H7 (cell line): Measurements from ENCODE around the gene ELP4. TPM values are rescaled to one million over a fixed set of nuclear protein-coding genes. Genes with fewer than 3 reads are reported as not detected.
"Not testable (repeated sequence)": the region's sequence is repeated elsewhere in the genome, so short reads cannot be mapped to it uniquely, and the experiment has no call there.

Experiments used
- DNase-seq: peaks from one replicate; pipeline ENCODE4 v3.0.0; 2012
- H3K27me3 ChIP-seq: 2 replicates; pipeline ENCODE4 v1.6.0; 2011; ENCODE audit warnings: mild to moderate bottlenecking, low read length; ENCODE audit not compliant: control insufficient read depth, insufficient read depth
- H3K36me3 ChIP-seq: replicated peaks from 2 replicates; pipeline ENCODE4 v1.5.1; 2011; ENCODE audit warnings: low read length; ENCODE audit not compliant: control insufficient read depth, insufficient read depth
- H3K4me3 ChIP-seq: 2 replicates; pipeline ENCODE4 v1.5.1; 2011; ENCODE audit warnings: low read depth, mild to moderate bottlenecking, control low read depth, low read length, moderate library complexity; ENCODE audit not compliant: insufficient read depth
- total RNA-seq: library from RNA; depleted of rRNA; stranded (reverse); fragments of >200 nt; shearing (Covaris generic); gene quantifications from 2 replicates; pipeline ENCODE4 v1.2.3, GENCODE V29; 2014

The ELP4 gene
- total RNA-seq, 1 experiment from 2014 or later = 28.0 TPM

GRCh38 chr11:31687861-31688260 is 178.3 kb downstream of the ELP4 start:
- Histone ChIP-seq H3K27me3 (no peaks in the 10 kb centered on the region), H3K36me3 (no peaks in the 10 kb centered on the region), H3K4me3 (no peak overlapping the region)
- no peak for DNase-seq

GRCh38 chr11:31689559-31689958 is 180.0 kb downstream of the ELP4 start:
- no peak for DNase-seq
- H3K27me3 ChIP-seq = no peaks in the 10 kb centered on the region
- no peaks in the 10 kb centered on the region for H3K36me3 ChIP-seq
- no peak overlapping the region for H3K4me3 ChIP-seq

GRCh38 chr11:31690041-31690440 is 180.5 kb downstream of the ELP4 start:
- no peak for DNase-seq
- no peak overlapping the region for H3K4me3 ChIP-seq
- H3K36me3 ChIP-seq = no peaks in the 10 kb centered on the region
- no peaks in the 10 kb centered on the region for H3K27me3 ChIP-seq

GRCh38 chr11:31690516-31690915 is 180.9 kb downstream of the ELP4 start:
- DNase-seq = no peak
- H3K36me3 ChIP-seq = no peaks in the 10 kb centered on the region
- H3K4me3 ChIP-seq = no peak overlapping the region
- no peaks in the 10 kb centered on the region for H3K27me3 ChIP-seq

GRCh38 chr11:31692466-31692865 is 182.9 kb downstream of the ELP4 start:
- no peaks in the 10 kb centered on the region for H3K36me3 ChIP-seq
- H3K4me3 ChIP-seq = no peak overlapping the region
- DNase-seq = no peak
- no peaks in the 10 kb centered on the region for H3K27me3 ChIP-seq

GRCh38 chr11:31697049-31697448 is 187.5 kb downstream of the ELP4 start:
- not testable (repeated sequence) for H3K36me3 ChIP-seq, DNase-seq, H3K4me3 ChIP-seq, H3K27me3 ChIP-seq

- no peak overlapping the region for H3K4me3 ChIP-seq
- H3K27me3 ChIP-seq = no peaks in the 10 kb centered on the region
- no peak for DNase-seq
- no peaks in the 10 kb centered on the region for H3K36me3 ChIP-seq
These were observed 189.5 kb downstream of the ELP4 start for GRCh38 chr11:31699066-31699465.

GRCh38 chr11:31702966-31703365 is 193.4 kb downstream of the ELP4 start:
- H3K4me3 ChIP-seq = no peak overlapping the region
- no peaks in the 10 kb centered on the region for H3K36me3 ChIP-seq
- no peaks in the 10 kb centered on the region for H3K27me3 ChIP-seq
- no peak for DNase-seq

- Histone ChIP-seq H3K36me3 (no peaks in the 10 kb centered on the region), H3K4me3 (no peak overlapping the region), H3K27me3 (no peaks in the 10 kb centered on the region)
- no peak for DNase-seq
These were observed 196.8 kb downstream of the ELP4 start for GRCh38 chr11:31706357-31706756.

- Histone ChIP-seq H3K4me3 (no peak overlapping the region), H3K27me3 (no peaks in the 10 kb centered on the region), H3K36me3 (no peaks in the 10 kb centered on the region)
- no peak for DNase-seq
These were observed 201.6 kb downstream of the ELP4 start for GRCh38 chr11:31711137-31711536.

GRCh38 chr11:31712851-31713250 is 203.3 kb downstream of the ELP4 start:
- no peak for DNase-seq
- no peaks in the 10 kb centered on the region for H3K27me3 ChIP-seq
- no peaks in the 10 kb centered on the region for H3K36me3 ChIP-seq
- no peak overlapping the region for H3K4me3 ChIP-seq

GRCh38 chr11:31714840-31715239 is 205.3 kb downstream of the ELP4 start:
- H3K4me3 ChIP-seq = no peak overlapping the region
- no peaks in the 10 kb centered on the region for H3K36me3 ChIP-seq
- H3K27me3 ChIP-seq = no peaks in the 10 kb centered on the region
- no peak for DNase-seq

- no peaks in the 10 kb centered on the region for H3K36me3 ChIP-seq
- no peak for DNase-seq
- H3K4me3 ChIP-seq = no peak overlapping the region
- H3K27me3 ChIP-seq = no peaks in the 10 kb centered on the region
These were observed 210.7 kb downstream of the ELP4 start for GRCh38 chr11:31720225-31720624.

- H3K27me3 ChIP-seq = no peaks in the 10 kb centered on the region
- H3K36me3 ChIP-seq = no peaks in the 10 kb centered on the region
- DNase-seq = no peak
- no peak overlapping the region for H3K4me3 ChIP-seq
These were observed 211.3 kb downstream of the ELP4 start for GRCh38 chr11:31720671-31721365.

GRCh38 chr11:31722754-31723153 is 213.2 kb downstream of the ELP4 start:
- DNase-seq = no peak
- Histone ChIP-seq H3K36me3 (no peaks in the 10 kb centered on the region), H3K27me3 (no peaks in the 10 kb centered on the region), H3K4me3 (no peak overlapping the region)

GRCh38 chr11:31725176-31725575 is 215.6 kb downstream of the ELP4 start:
- DNase-seq = no peak
- Histone ChIP-seq H3K27me3 (no peaks in the 10 kb centered on the region), H3K4me3 (no peak overlapping the region), H3K36me3 (no peaks in the 10 kb centered on the region)
